ENCODE results near the gene ZBTB20.
A peak's percentile ranks its signal among the peaks of the same experiment; 100 is the strongest.

ZBTB20 gene

DNA sequence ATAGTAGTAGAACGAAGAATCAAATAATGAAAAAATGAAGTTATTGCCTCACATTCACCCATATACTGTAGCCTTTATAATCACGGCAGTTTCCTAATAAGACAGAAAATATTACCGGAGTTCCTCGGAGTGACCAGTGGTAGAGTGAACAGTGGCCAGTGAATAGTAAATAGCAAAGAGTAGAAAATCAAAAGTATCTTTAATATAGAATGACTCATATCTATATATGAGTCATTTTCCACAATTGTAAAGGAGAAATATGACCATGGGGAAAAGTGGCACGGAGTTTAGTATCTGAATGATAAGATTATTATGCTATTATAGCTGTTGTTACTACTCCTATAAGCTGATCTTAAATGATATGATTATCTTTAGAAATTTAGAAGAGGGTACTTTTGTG, 38.5 kb downstream of the ZBTB20 start:
- TF ChIP-seq FOXP2 (optimal IDR thresholded peaks at IDR 0.05; ENCODE audit: borderline replicate concordance, extremely low read depth, extremely low read length, insufficient read depth) (no peak), REST (IDR thresholded peaks at IDR 0.05; ENCODE audit: insufficient read depth in 1 of 2, low read depth in 2 of 2, low read length in 2 of 2) (no peak)

GRCh38 chr3:115102046-115102445, 45.0 kb downstream of the ZBTB20 start:
- TF ChIP-seq REST (IDR thresholded peaks at IDR 0.05; ENCODE audit: insufficient read depth in 1 of 2, low read depth in 2 of 2, low read length in 2 of 2) (no peak), TAF1 (IDR thresholded peaks at IDR 0.05; ENCODE audit: borderline replicate concordance, insufficient read depth, low read length) (no peak), SIN3A (IDR thresholded peaks at IDR 0.05; ENCODE audit: borderline replicate concordance, insufficient read depth, low read length) (no peak), FOXP2 (optimal IDR thresholded peaks at IDR 0.05; ENCODE audit: borderline replicate concordance, extremely low read depth, extremely low read length, insufficient read depth) (no peak), POLR2AphosphoS5 (IDR thresholded peaks at IDR 0.05; ENCODE audit: low read depth, low read length) (no peak)

GRCh38 chr3:115100806-115101205, 46.3 kb downstream of the ZBTB20 start:
- TF ChIP-seq REST (IDR thresholded peaks at IDR 0.05; ENCODE audit: insufficient read depth in 1 of 2, low read depth in 2 of 2, low read length in 2 of 2) = no peak
- no peak for TF ChIP-seq TAF1 (IDR thresholded peaks at IDR 0.05; ENCODE audit: borderline replicate concordance, insufficient read depth, low read length)
- no peak for TF ChIP-seq SIN3A (IDR thresholded peaks at IDR 0.05; ENCODE audit: borderline replicate concordance, insufficient read depth, low read length)
- no peak for TF ChIP-seq FOXP2 (optimal IDR thresholded peaks at IDR 0.05; ENCODE audit: borderline replicate concordance, extremely low read depth, extremely low read length, insufficient read depth)
- TF ChIP-seq POLR2AphosphoS5 (IDR thresholded peaks at IDR 0.05; ENCODE audit: low read depth, low read length) = no peak

DNA sequence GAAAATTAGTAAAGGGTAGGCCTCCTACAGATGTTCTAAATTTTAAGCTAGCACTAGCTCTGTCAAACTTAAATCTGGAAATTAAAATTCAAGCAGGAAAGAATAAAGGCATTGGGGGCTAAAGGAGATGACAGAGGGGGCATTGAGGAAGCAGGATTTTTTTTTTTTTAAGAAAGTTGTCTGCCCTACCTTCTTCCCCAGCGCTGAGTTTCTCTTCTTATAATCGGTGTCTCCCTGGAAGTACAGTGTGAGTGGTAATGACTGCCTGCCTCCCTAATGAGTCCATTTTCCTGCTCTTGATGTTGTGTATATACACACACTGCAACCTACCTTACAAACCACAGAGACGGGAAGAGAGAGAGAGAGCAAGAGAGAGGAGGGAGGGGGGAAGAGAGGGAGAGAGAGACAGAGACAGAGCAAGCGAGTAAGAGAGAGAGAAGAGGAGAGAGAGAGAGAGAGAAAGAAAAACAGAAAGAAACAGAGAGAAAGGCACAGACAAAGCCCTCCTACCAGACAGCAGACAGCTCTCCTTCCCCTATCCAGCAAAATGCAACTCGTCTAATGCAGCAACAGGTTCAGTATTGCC, 47.0 kb downstream of the ZBTB20 start:
- TF ChIP-seq SIN3A (IDR thresholded peaks at IDR 0.05; ENCODE audit: borderline replicate concordance, insufficient read depth, low read length) (peak; percentile 93), POLR2AphosphoS5 (IDR thresholded peaks at IDR 0.05; ENCODE audit: low read depth, low read length) (peak; percentile 72), REST (IDR thresholded peaks at IDR 0.05; ENCODE audit: insufficient read depth in 1 of 2, low read depth in 2 of 2, low read length in 2 of 2) (0 out of 4 replicates have a peak, but pooled peaks of 1 of the 2 experiments have one; percentile 23), FOXP2 (optimal IDR thresholded peaks at IDR 0.05; ENCODE audit: borderline replicate concordance, extremely low read depth, extremely low read length, insufficient read depth) (no peak), TAF1 (IDR thresholded peaks at IDR 0.05; ENCODE audit: borderline replicate concordance, insufficient read depth, low read length) (peak; percentile 68; the same call in 1 of the 2 replicates)
